Psoas muscle (tissue), 8 donors: Measurements from ENCODE around the gene PRPH2. TPM values are rescaled to one million over a fixed set of nuclear protein-coding genes. Genes with fewer than 3 reads are reported as not detected.
"Not testable (repeated sequence)": the region's sequence is repeated elsewhere in the genome, so short reads cannot be mapped to it uniquely, and the experiment has no call there.

Experiments used
- ATAC-seq, 4 donors: fragments of 200-7000 bp; cut with Tn5 transposase; one replicate each; pipeline ENCODE4 v1.9.1; 2020; ENCODE audit warnings: moderate library complexity in 3 of 4, mild to moderate bottlenecking in 2 of 4
- DNase-seq, 2 donors: peaks; one replicate each; pipeline ENCODE4 v3.0.0-alpha.2; 2020
- H3K27ac ChIP-seq: fragments of 200-600 bp; one replicate; pipeline ENCODE4 v1.8.0; 2022
- H3K27me3 ChIP-seq, 3 donors: fragments of 200-600 bp in 1 of 3; one replicate each; pipeline versions ENCODE4 v1.6.1 to v1.8.0; 2013 to 2022; ENCODE audit warnings: low read length in 2 of 3, mild to moderate bottlenecking in 2 of 3, moderate library complexity in 1 of 3; ENCODE audit not compliant: insufficient read depth in 3 of 3
- H3K36me3 ChIP-seq, 2 donors: fragments of 200-600 bp in 1 of 2; one replicate each; pipeline versions ENCODE4 v1.6.1 to v1.8.0; 2013 to 2022; ENCODE audit warnings: low read depth in 1 of 2, mild to moderate bottlenecking in 1 of 2, moderate library complexity in 1 of 2; ENCODE audit not compliant: insufficient read depth in 1 of 2
- H3K4me1 ChIP-seq: fragments of 200-600 bp; one replicate; pipeline ENCODE4 v1.8.0; 2022
- H3K4me3 ChIP-seq: fragments of 200-600 bp; one replicate; pipeline ENCODE4 v1.8.0; 2022; ENCODE audit warnings: mild to moderate bottlenecking
- H3K9me3 ChIP-seq: fragments of 200-600 bp; one replicate; pipeline ENCODE4 v1.8.0; 2022
- WGBS, 3 donors: extraction: QIAGEN DNeasy Blood & Tissue Kit; methylation state at CpG; one replicate each; pipeline versions ENCODE4 v1.1.6 to v1.1.7; 2013; 5-methylcytosine and 5-hydroxymethylcytosine counted together
- intact Hi-C, 2 donors: fragments of 100-400 bp; cut with DNase I; formaldehyde crosslinking; loops; one replicate each; pipeline versions ENCODE4 v1.11.0 to v1.14.2; 2022
- polyA plus RNA-seq, 3 donors: library from polyadenylated mRNA; stranded (reverse); fragments of 200-250 nt; gene quantifications; one replicate each; pipeline ENCODE4 v1.2.3, GENCODE V29; 2013
- total RNA-seq, 4 donors: library from RNA; stranded (reverse); fragmentation: NEBNext Ultra II Directional in 2 of 4; extraction: Animal tissue kit (Norgen Biotek cat#: 25700) in 2 of 4; gene quantifications; one replicate each; pipeline versions ENCODE4 v1.2.1 to v1.2.4, GENCODE V29; 2021 to 2023
- TF ChIP-seq, protein P1 (sequence below): fragments of 200-600 bp; IDR thresholded peaks from one replicate; pipeline ENCODE4 v1.8.0; 2022; ENCODE audit warnings: antibody characterized with exemption
- donor health status: healthy with polysubstance abuse.
- donor health status: DM: no; HTN: no; CAD: no; lungs with moderate emphysema.
- donor health status: Bipolar disorder and iron deficiency.
- donor health status: healthy.
- donor health status: DM: yes; HTN: yes; CAD: no.
- donor health status: DM: no; HTN: no; CAD: no.
- donor health status: DM: no; HTN: no; CAD: no.
- donor health status: DM: yes; HTN: yes; CAD: no.

The PRPH2 gene
- total and polyA plus RNA-seq, 7 donors: 0.13 to 4.9 (median 2.8) TPM

- TF ChIP-seq, protein P1, sequence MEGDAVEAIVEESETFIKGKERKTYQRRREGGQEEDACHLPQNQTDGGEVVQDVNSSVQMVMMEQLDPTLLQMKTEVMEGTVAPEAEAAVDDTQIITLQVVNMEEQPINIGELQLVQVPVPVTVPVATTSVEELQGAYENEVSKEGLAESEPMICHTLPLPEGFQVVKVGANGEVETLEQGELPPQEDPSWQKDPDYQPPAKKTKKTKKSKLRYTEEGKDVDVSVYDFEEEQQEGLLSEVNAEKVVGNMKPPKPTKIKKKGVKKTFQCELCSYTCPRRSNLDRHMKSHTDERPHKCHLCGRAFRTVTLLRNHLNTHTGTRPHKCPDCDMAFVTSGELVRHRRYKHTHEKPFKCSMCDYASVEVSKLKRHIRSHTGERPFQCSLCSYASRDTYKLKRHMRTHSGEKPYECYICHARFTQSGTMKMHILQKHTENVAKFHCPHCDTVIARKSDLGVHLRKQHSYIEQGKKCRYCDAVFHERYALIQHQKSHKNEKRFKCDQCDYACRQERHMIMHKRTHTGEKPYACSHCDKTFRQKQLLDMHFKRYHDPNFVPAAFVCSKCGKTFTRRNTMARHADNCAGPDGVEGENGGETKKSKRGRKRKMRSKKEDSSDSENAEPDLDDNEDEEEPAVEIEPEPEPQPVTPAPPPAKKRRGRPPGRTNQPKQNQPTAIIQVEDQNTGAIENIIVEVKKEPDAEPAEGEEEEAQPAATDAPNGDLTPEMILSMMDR: no peak
These were observed 33.0 kb downstream of the PRPH2 start for GRCh38 chr6:42689371-42689770.

GRCh38 chr6:42688281-42688680, 34.1 kb downstream of the PRPH2 start:
- peaks cover 39% of the 10 kb centered on the region for H3K4me1 ChIP-seq
- H3K4me3 ChIP-seq: no peak overlapping the region
- TF ChIP-seq, protein P1: no peak
- ATAC-seq (no peak), DNase-seq (no peak)
- H3K36me3 ChIP-seq: peaks cover 10 to 93% of the 10 kb centered on the region in 2 donors
- H3K9me3 ChIP-seq: no peaks in the 10 kb centered on the region
- intact Hi-C loops: no loop called here
- peak overlapping the region; percentile 81 for H3K27ac ChIP-seq
- no peaks in the 10 kb centered on the region for H3K27me3 ChIP-seq
- WGBS, 3 donors: 50 to 71% (median 52%) methylated on average over 3 of the region's 3 CpGs

More at GRCh38 chr6:42689371-42689770, 33.0 kb downstream of the PRPH2 start:
- ATAC-seq (peak; percentile 31 to 67 (median 50)), DNase-seq (no peak)
- intact Hi-C loops: no loop called here
- Histone ChIP-seq H3K4me1 (peaks cover 50% of the 10 kb centered on the region), H3K36me3 (peaks cover 10 to 91% of the 10 kb centered on the region in 2 donors), H3K4me3 (no peak overlapping the region), H3K9me3 (no peaks in the 10 kb centered on the region), H3K27me3 (no peaks in the 10 kb centered on the region), H3K27ac (peak overlapping the region; percentile 81)
- 72 to 83% (median 73%) methylated on average over 7 of the region's 7 CpGs for WGBS, 3 donors

GRCh38 chr6:42679358-42679757, 43.0 kb downstream of the PRPH2 start:
- Histone ChIP-seq H3K4me3 (no peak overlapping the region), H3K27ac (no peak overlapping the region), H3K9me3 (no peaks in the 10 kb centered on the region), H3K36me3 (peaks cover 5 to 100% of the 10 kb centered on the region in 2 donors), H3K27me3 (no peaks in the 10 kb centered on the region), H3K4me1 (peaks cover 30% of the 10 kb centered on the region)
- no peak for DNase-seq
- 82 to 94% (median 85%) methylated on average over 5 of the region's 5 CpGs for WGBS, 3 donors
- TF ChIP-seq, protein P1: no peak
- intact Hi-C loops: no loop called here
- ATAC-seq: no peak

DNA sequence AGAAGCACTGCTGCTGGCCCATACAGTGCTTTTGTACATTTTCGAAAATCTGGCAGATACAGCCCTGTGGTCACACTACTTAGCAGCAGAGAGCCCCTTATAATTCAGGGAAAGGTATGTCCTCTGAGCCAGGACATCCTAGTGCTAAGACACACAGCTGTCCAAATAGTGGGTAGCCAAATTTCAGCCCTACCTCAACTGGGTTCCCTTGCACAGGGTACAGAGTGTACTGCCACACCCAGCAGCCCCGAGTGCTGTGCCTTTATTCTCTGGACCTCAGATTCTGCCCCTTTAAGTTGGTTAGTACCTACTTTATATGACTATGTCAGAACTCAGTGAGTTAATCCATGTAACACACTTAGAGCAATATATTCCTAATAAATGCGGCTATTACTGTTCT, 47.6 kb downstream of the PRPH2 start:
- peak in 1 of 2 donors; percentile 76 for DNase-seq
- Histone ChIP-seq H3K4me3 (peak overlapping the region; percentile 1), H3K9me3 (no peaks in the 10 kb centered on the region), H3K27ac (peak overlapping the region; percentile 71), H3K36me3 (peaks cover 5 to 100% of the 10 kb centered on the region in 2 donors), H3K27me3 (no peaks in the 10 kb centered on the region), H3K4me1 (peaks cover 38% of the 10 kb centered on the region)
- ATAC-seq: peak; percentile 88 to 97 (median 92)
- TF ChIP-seq, protein P1: no peak
- 37 to 58% (median 40%) methylated on average over 3 of the region's 3 CpGs for WGBS, 3 donors
- intact Hi-C loops: no loop called here

GRCh38 chr6:42674368-42674767, 48.0 kb downstream of the PRPH2 start:
- Histone ChIP-seq H3K4me3 (peak overlapping the region; percentile 1), H3K27ac (peak overlapping the region; percentile 71), H3K4me1 (peaks cover 38% of the 10 kb centered on the region), H3K36me3 (peaks cover 8 to 100% of the 10 kb centered on the region in 2 donors)
- H3K9me3 ChIP-seq, intact Hi-C loops, H3K27me3 ChIP-seq: not testable (repeated sequence)
- WGBS, 3 donors: 30 to 41% (median 33%) methylated on average over 6 of the region's 6 CpGs
- DNase-seq (peak in 1 of 2 donors; percentile 76), ATAC-seq (peak; percentile 86 to 95 (median 90))
